ENCODE results near the gene CLIC5.

DNA sequence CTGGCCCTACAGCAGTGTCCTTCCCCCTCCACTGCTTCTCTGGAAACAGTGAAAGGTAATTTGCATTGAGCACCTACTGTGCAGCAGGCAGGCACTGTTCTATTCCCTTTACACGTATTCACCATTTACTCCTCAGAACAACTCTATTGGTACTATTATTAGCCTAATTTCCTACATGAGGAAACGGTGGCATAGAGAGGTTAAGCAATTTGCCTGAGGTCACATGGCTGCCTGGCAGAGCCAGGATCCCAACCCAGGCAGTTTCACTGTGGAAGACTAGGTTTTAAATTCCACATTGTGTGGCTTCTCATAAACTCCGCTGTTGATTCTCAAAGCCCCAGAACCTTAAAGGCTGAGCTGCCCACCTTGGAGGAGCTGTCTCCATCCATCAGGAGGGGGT, 72.7 kb downstream of the CLIC5 start:
- TF ChIP-seq POLR2A (IDR thresholded peaks at IDR 0.05) (no peak), EP300 (IDR thresholded peaks at IDR 0.05) (no peak), POLR2AphosphoS5 (IDR thresholded peaks at IDR 0.05) (no peak)

All from suprapubic skin (tissue), 4 donors.